Measurements from ENCODE around the gene MUC5B.
"Not testable (repeated sequence)": the region's sequence is repeated elsewhere in the genome, so short reads cannot be mapped to it uniquely, and the experiment has no call there.

MUC5B gene

GRCh38 chr11:1236316-1237127, 13.7 kb downstream of the MUC5B start:
- H3K4me1 ChIP-seq, result peaks cover 3% of the 10 kb centered on the region
- no peaks in the 10 kb centered on the region for H3K36me3 ChIP-seq
- no peak overlapping the region for H3K4me2 ChIP-seq
- peaks cover 25% of the 10 kb centered on the region for H3K27me3 ChIP-seq
- no peak for TF ChIP-seq Cebpa-rat (IDR thresholded peaks at IDR 0.05)
- no peak overlapping the region for H3K27ac ChIP-seq
- H4K20me1 ChIP-seq, result peaks cover 20% of the 10 kb centered on the region; the same call in 1 of the 2 replicates
- peaks cover 1% of the 10 kb centered on the region for H3K9me3 ChIP-seq
- H3K9ac ChIP-seq, result no peak overlapping the region
- H3K4me3 ChIP-seq, result no peak overlapping the region

- Histone ChIP-seq H3K27ac (no peak overlapping the region), H3K27me3 (peaks cover 25% of the 10 kb centered on the region), H3K9me3 (peaks cover 7% of the 10 kb centered on the region), H3K4me3 (no peak overlapping the region), H3K4me2 (no peak overlapping the region), H3K4me1 (no peaks in the 10 kb centered on the region), H4K20me1 (peaks cover 20% of the 10 kb centered on the region; the same call in 1 of the 2 replicates), H3K36me3 (no peaks in the 10 kb centered on the region), H3K9ac (no peak overlapping the region)
- no peak for TF ChIP-seq Cebpa-rat (IDR thresholded peaks at IDR 0.05)
Observed at GRCh38 chr11:1237128-1237580, 14.3 kb downstream of the MUC5B start.

GRCh38 chr11:1237851-1238250, 15.0 kb downstream of the MUC5B start:
- no peak for TF ChIP-seq Cebpa-rat (IDR thresholded peaks at IDR 0.05)
- H3K4me1 ChIP-seq, result no peaks in the 10 kb centered on the region
- H3K4me3 ChIP-seq, result no peak overlapping the region
- H3K36me3 ChIP-seq, result no peaks in the 10 kb centered on the region
- H3K27ac ChIP-seq, result no peak overlapping the region
- peaks cover 23% of the 10 kb centered on the region for H3K27me3 ChIP-seq
- H3K4me2 ChIP-seq, result no peak overlapping the region
- peaks cover 14% of the 10 kb centered on the region for H3K9me3 ChIP-seq
- H4K20me1 ChIP-seq, result peaks cover 20% of the 10 kb centered on the region; the same call in 1 of the 2 replicates
- H3K9ac ChIP-seq, result no peak overlapping the region

- H3K4me2 ChIP-seq, result no peak overlapping the region
- H3K36me3 ChIP-seq, result no peaks in the 10 kb centered on the region
- no peaks in the 10 kb centered on the region for H3K4me1 ChIP-seq
- H3K9me3 ChIP-seq, result peaks cover 16% of the 10 kb centered on the region
- no peak overlapping the region for H3K27ac ChIP-seq
- H3K27me3 ChIP-seq, result peaks cover 22% of the 10 kb centered on the region
- no peak overlapping the region for H3K4me3 ChIP-seq
- no peak for TF ChIP-seq Cebpa-rat (IDR thresholded peaks at IDR 0.05)
- H3K9ac ChIP-seq, result no peak overlapping the region
- H4K20me1 ChIP-seq, result peaks cover 20% of the 10 kb centered on the region; the same call in 1 of the 2 replicates
Observed at GRCh38 chr11:1238767-1239595, 16.1 kb downstream of the MUC5B start.

- Histone ChIP-seq H3K4me3 (no peak overlapping the region), H3K9me3 (peaks cover 19% of the 10 kb centered on the region), H3K4me2 (no peak overlapping the region), H4K20me1 (peaks cover 20% of the 10 kb centered on the region; the same call in 1 of the 2 replicates), H3K27ac (no peak overlapping the region), H3K9ac (no peak overlapping the region), H3K36me3 (no peaks in the 10 kb centered on the region), H3K27me3 (peaks cover 22% of the 10 kb centered on the region), H3K4me1 (no peaks in the 10 kb centered on the region)
- no peak for TF ChIP-seq Cebpa-rat (IDR thresholded peaks at IDR 0.05)
Observed at GRCh38 chr11:1239596-1240205, 16.8 kb downstream of the MUC5B start.

- Histone ChIP-seq H3K9ac (no peak overlapping the region), H3K9me3 (peaks cover 22% of the 10 kb centered on the region), H3K36me3 (no peaks in the 10 kb centered on the region), H3K27me3 (peaks cover 13% of the 10 kb centered on the region), H4K20me1 (peaks cover 14% of the 10 kb centered on the region; the same call in 1 of the 2 replicates), H3K4me3 (no peak overlapping the region), H3K27ac (no peak overlapping the region), H3K4me2 (no peak overlapping the region), H3K4me1 (no peaks in the 10 kb centered on the region)
- no peak for TF ChIP-seq Cebpa-rat (IDR thresholded peaks at IDR 0.05)
Observed at GRCh38 chr11:1240771-1241170, 17.9 kb downstream of the MUC5B start.

GRCh38 chr11:1241706-1242105, 18.8 kb downstream of the MUC5B start:
- no peak for TF ChIP-seq Cebpa-rat (IDR thresholded peaks at IDR 0.05)
- Histone ChIP-seq H3K27ac (no peak overlapping the region), H3K27me3 (peaks cover 8% of the 10 kb centered on the region), H3K4me1 (no peaks in the 10 kb centered on the region), H3K4me2 (no peak overlapping the region), H3K4me3 (no peak overlapping the region), H3K9ac (no peak overlapping the region), H4K20me1 (peaks cover 8% of the 10 kb centered on the region; the same call in 1 of the 2 replicates), H3K36me3 (no peaks in the 10 kb centered on the region), H3K9me3 (peaks cover 30% of the 10 kb centered on the region)

GRCh38 chr11:1242289-1242688, 19.4 kb downstream of the MUC5B start:
- Histone ChIP-seq H3K9ac (no peak overlapping the region), H4K20me1 (peaks cover 2% of the 10 kb centered on the region; the same call in 1 of the 2 replicates), H3K27me3 (peaks cover 4% of the 10 kb centered on the region; the same call in 1 of the 2 replicates), H3K4me1 (no peaks in the 10 kb centered on the region), H3K9me3 (peaks cover 30% of the 10 kb centered on the region), H3K27ac (no peak overlapping the region), H3K36me3 (no peaks in the 10 kb centered on the region), H3K4me2 (no peak overlapping the region), H3K4me3 (no peak overlapping the region)
- TF ChIP-seq Cebpa-rat (IDR thresholded peaks at IDR 0.05), result no peak

- H4K20me1 ChIP-seq, H3K36me3 ChIP-seq, H3K4me3 ChIP-seq, H3K4me2 ChIP-seq, H3K4me1 ChIP-seq, H3K27me3 ChIP-seq, H3K27ac ChIP-seq, H3K9ac ChIP-seq: not testable (repeated sequence)
- H3K9me3 ChIP-seq, result peaks cover 30% of the 10 kb centered on the region
Observed at GRCh38 chr11:1242751-1243150, 19.9 kb downstream of the MUC5B start.

- H4K20me1 ChIP-seq, H3K27me3 ChIP-seq, H3K4me1 ChIP-seq, H3K9ac ChIP-seq, H3K4me3 ChIP-seq, H3K4me2 ChIP-seq, H3K27ac ChIP-seq, H3K36me3 ChIP-seq: not testable (repeated sequence)
- peaks cover 34% of the 10 kb centered on the region for H3K9me3 ChIP-seq
Observed at GRCh38 chr11:1243521-1243920, 20.7 kb downstream of the MUC5B start.

- H3K4me1 ChIP-seq, H3K27me3 ChIP-seq, H4K20me1 ChIP-seq, H3K4me2 ChIP-seq, H3K36me3 ChIP-seq, H3K9ac ChIP-seq, H3K27ac ChIP-seq, H3K4me3 ChIP-seq: not testable (repeated sequence)
- H3K9me3 ChIP-seq, result peaks cover 37% of the 10 kb centered on the region
Observed at GRCh38 chr11:1244557-1244956, 21.7 kb downstream of the MUC5B start.

- not testable (repeated sequence) for H3K4me3 ChIP-seq, H4K20me1 ChIP-seq, H3K27me3 ChIP-seq, H3K36me3 ChIP-seq, H3K27ac ChIP-seq, H3K4me2 ChIP-seq, H3K4me1 ChIP-seq, H3K9ac ChIP-seq
- H3K9me3 ChIP-seq, result peaks cover 48% of the 10 kb centered on the region
Observed at GRCh38 chr11:1245717-1246116, 22.9 kb downstream of the MUC5B start.

GRCh38 chr11:1246301-1246700, 23.4 kb downstream of the MUC5B start:
- H3K9me3 ChIP-seq, result peaks cover 54% of the 10 kb centered on the region
- not testable (repeated sequence) for H3K4me1 ChIP-seq, H3K27me3 ChIP-seq, H4K20me1 ChIP-seq, H3K9ac ChIP-seq, H3K36me3 ChIP-seq, H3K4me3 ChIP-seq, H3K27ac ChIP-seq, H3K4me2 ChIP-seq
